K562 (cell line): Measurements from ENCODE around the gene CENPT.

ENCODE experiments used
- HSF4 ChIP-seq: fragments of 250-450 bp; sonication (Bioruptor Pico); IDR thresholded peaks from 2 replicates; pipeline ENCODE4 v2.1.2; 2022; ENCODE audit warnings: mild to moderate bottlenecking, moderate library complexity, borderline replicate concordance
- TAF7 ChIP-seq: fragments of 450-650 bp; IDR thresholded peaks from 2 replicates; pipeline ENCODE4 v1.6.1; 2016; ENCODE audit warnings: missing genetic modification characterization, missing compliant biosample characterization
- TF ChIP-seq, protein P1 (sequence below): sonication (generic); formaldehyde crosslinking; IDR thresholded peaks from 2 replicates; pipeline ENCODE4 v1.8.1; 2023; ENCODE audit warnings: mild to moderate bottlenecking, missing genetic modification reagents, moderate library complexity

DNA sequence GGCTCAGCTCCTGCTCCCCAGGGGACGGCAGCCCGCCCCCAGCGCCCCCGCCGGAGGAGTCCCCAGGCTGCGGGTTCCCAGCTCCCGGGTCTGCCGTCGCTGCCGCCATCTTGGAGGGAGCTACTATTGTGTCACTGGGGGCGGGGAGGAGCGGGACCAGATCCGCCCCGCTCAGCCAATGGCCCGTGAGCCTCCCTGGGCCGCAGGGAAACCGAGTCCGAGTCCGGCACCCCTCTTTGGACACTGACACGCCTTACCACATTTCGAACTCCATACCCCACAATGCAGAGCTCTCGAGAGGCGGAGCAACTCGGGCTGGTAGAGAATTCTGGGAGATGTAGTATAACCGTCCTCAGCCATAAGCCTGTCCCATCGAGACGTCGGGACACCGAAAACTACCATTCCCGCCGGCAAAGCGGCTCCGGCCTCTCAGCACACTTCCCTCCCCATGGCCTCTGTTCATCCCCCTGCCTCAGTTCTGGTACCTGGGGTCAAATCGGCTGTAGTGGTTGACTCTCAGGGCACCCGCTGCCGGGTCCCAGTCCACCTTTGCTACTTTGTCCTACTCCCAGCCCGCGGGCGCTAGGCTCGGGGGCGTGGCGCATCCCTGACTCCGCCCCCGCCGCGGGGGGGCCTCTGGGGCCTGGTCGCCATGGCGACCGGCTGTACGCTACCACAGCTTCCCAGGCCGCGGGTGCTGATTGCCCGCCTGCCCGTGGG, 40.9 kb downstream of the CENPT start, which contains the start of the genes RANBP10 and TSNAXIP1:
- TF ChIP-seq TAF7 (tag) (peak; percentile 94), HSF4 (CRISPR knock-in tag) (no peak)
- TF ChIP-seq, protein P1, sequence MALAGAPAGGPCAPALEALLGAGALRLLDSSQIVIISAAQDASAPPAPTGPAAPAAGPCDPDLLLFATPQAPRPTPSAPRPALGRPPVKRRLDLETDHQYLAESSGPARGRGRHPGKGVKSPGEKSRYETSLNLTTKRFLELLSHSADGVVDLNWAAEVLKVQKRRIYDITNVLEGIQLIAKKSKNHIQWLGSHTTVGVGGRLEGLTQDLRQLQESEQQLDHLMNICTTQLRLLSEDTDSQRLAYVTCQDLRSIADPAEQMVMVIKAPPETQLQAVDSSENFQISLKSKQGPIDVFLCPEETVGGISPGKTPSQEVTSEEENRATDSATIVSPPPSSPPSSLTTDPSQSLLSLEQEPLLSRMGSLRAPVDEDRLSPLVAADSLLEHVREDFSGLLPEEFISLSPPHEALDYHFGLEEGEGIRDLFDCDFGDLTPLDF (CRISPR knock-in tag), result 0 out of 2 replicates have a peak, but pooled peaks have one; percentile 24
